HG03175 (cell line): ENCODE results near the gene ZNF311.
"Not testable (repeated sequence)": the region's sequence is repeated elsewhere in the genome, so short reads cannot be mapped to it uniquely, and the experiment has no call there.

ENCODE experiments used
- ATAC-seq: cut with Tn5 transposase; IDR thresholded peaks from one replicate; pipeline ENCODE4 v1.9.1; 2021; ENCODE audit warnings: mild to moderate bottlenecking, moderate library complexity; ENCODE audit not compliant: unreplicated experiment

Gene ZNF311

GRCh38 chr6:28983838-28984237 is 21.3 kb downstream of the ZNF311 start:
- ATAC-seq: no peak

GRCh38 chr6:28982476-28983266 is 22.4 kb downstream of the ZNF311 start:
- ATAC-seq: no peak

GRCh38 chr6:28981833-28982475 is 23.2 kb downstream of the ZNF311 start:
- peak; percentile 41 for ATAC-seq

GRCh38 chr6:28981431-28981832 is 23.7 kb downstream of the ZNF311 start:
- peak; percentile 27 for ATAC-seq

- ATAC-seq: peak; percentile 52
These were observed 24.2 kb downstream of the ZNF311 start for GRCh38 chr6:28980852-28981430.

- ATAC-seq: no peak
These were observed 24.8 kb downstream of the ZNF311 start for GRCh38 chr6:28980137-28980851.

- ATAC-seq: no peak
These were observed 25.4 kb downstream of the ZNF311 start for GRCh38 chr6:28979679-28980078.

- peak; percentile 37 for ATAC-seq
These were observed 26.1 kb downstream of the ZNF311 start for GRCh38 chr6:28978959-28979561.

- ATAC-seq: no peak
These were observed 27.0 kb downstream of the ZNF311 start for GRCh38 chr6:28978133-28978491.

- no peak for ATAC-seq
These were observed 27.6 kb downstream of the ZNF311 start for GRCh38 chr6:28977341-28978132.

- ATAC-seq: no peak
These were observed 28.4 kb downstream of the ZNF311 start for GRCh38 chr6:28976677-28977076.

- ATAC-seq: no peak
These were observed 30.6 kb downstream of the ZNF311 start for GRCh38 chr6:28974505-28974904.

GRCh38 chr6:28970056-28970455 is 35.1 kb downstream of the ZNF311 start:
- ATAC-seq: not testable (repeated sequence)

GRCh38 chr6:28969129-28969528 is 36.0 kb downstream of the ZNF311 start:
- ATAC-seq: no peak

- no peak for ATAC-seq
These were observed 36.6 kb downstream of the ZNF311 start for GRCh38 chr6:28968476-28968875.

- no peak for ATAC-seq
These were observed 39.4 kb downstream of the ZNF311 start for GRCh38 chr6:28965706-28966105.

- no peak for ATAC-seq
These were observed 44.1 kb downstream of the ZNF311 start for GRCh38 chr6:28960846-28961500.

- not testable (repeated sequence) for ATAC-seq
These were observed 46.4 kb downstream of the ZNF311 start for GRCh38 chr6:28958561-28959243.

GRCh38 chr6:28957795-28958314 is 47.3 kb downstream of the ZNF311 start:
- ATAC-seq: not testable (repeated sequence)
